HG03558 (cell line): ENCODE data around the gene AMER1.

Experiments
- ATAC-seq: cut with Tn5 transposase; IDR thresholded peaks from one replicate; pipeline ENCODE4 v1.9.1; 2021; ENCODE audit warnings: moderate number of reproducible peaks; ENCODE audit not compliant: unreplicated experiment; ENCODE audit errors: extremely low read depth

The AMER1 gene

DNA sequence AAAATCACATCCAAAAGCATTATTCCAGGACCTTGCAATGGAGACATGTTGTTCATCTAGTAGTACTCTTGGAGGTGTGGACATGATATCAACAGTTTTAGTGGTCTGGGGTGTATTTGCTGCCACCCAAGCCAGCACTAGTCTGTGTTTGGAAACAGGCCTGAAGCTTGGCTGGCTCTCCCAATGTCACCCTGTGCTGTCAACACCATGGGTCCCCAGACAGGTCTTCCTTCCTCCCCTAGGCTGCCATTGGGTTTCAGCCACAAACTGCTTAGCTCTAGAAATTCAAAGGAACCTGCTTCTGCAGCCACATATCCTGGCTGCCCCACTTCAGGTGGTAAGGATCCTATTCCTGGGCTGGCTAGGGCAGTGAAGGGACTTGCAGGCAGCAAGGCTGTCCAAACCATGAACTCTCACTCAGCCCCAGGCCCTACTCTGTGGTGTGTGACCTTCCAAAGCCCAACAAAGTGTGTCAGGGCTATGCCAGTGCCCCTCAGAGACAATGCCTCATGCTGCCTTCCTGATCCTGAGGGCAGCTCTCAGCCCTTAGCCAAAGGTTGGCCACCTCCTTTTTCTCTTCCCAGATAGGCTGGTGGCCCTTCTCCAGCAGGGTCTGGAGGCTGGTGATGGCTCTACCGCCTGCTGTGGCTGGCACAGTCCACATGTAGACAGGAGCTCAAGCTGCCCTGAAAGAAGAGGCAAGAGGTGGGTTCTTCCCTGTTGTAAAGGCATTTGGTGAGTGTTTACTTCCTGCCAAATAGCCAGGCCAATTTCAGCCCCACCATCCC, 18.3 kb downstream of the AMER1 start:
- ATAC-seq, result no peak

DNA sequence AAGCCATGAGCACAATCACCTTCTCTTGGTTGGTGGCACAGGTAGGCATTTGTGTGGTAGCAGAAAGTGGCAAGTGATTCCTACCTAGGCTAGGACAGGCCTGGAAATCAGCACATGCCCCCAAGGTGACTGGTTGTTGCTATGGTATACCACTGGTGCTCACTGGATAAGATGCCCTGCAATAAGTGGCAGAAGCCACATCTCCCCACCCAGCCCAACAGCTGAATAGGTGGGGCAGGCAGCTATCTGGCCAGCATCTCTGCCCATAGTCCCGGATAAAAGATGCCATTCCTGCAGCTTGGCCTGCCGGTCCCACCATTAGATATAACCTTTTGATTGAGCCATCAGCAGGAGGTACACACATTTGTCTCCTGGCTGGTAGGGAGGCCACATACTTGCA, 21.1 kb downstream of the AMER1 start:
- no peak for ATAC-seq

DNA sequence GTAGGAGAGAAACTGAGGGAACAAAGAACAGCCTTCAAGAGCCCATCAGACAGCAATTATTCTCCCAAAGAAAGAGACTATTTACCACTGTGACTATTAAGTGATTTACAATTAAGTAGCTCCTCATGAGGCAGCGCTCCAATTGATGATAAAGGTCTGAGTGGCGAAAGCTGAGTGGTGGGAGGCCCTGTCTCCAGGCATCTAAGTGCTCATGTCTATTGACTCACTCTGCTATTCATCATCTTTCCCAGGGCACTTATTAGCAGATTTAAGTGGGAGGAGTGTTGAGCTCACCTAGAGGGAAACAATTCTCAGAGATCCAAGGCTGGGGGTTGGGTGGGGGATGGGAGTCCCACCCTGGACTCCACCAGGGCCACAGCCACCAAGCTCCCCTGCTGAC, 23.3 kb downstream of the AMER1 start:
- ATAC-seq, result no peak

DNA sequence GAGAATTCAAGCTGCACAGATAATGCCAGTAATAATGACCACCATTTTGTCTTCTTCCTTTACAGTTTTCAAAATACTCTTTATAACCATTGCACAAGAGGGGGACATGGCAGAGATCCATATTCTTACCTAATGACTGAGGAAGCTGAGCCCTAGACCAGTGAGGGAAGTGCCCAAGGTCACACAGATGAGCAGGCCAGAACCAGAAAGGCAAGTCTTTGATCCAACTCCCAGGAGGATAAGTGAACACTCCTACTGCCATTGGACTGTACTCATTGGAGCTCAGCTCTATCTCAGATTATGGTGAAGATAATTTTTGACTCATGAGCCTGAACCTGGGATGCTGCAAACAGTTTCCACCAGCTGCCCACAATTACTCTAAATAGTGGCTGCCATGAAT, 28.6 kb downstream of the AMER1 start:
- no peak for ATAC-seq

DNA sequence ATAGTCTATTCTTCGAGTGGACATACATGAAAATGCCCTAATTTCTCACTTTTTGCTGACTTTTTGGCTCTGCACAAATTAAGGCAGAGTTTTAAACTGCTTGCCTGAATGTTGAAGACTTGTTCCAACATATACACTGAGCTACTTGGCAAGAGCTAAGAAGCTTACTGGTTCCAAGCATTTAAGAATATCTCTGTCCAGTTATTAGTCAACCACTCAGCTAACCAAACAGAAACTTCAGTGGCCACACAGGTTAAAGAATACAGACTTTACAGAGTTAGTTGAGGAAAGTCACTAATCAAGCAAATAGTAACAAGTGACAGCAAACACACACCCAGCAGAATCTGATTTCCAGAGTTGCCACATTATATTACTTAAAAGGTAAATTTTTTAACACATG, 35.5 kb downstream of the AMER1 start:
- no peak for ATAC-seq

DNA sequence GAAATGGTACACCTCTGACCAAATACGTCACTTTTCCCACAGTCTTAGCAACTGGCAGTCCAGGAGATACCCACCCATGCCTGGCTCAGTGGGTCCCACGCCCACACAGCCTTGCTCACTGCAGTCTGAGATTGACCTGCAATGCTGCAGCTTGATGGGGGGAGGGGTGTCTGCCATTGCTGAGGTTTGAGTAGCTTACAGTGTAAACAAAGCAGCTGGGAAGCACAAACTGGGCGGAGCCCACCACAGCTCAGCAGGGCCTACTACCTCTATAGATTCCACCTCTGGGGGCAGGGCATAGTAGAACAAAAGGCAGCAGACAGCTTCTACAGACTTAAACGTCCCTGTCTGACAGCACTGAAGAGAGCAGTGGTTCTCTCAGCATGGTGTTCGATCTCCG, 52.7 kb downstream of the AMER1 start:
- ATAC-seq, result no peak

DNA sequence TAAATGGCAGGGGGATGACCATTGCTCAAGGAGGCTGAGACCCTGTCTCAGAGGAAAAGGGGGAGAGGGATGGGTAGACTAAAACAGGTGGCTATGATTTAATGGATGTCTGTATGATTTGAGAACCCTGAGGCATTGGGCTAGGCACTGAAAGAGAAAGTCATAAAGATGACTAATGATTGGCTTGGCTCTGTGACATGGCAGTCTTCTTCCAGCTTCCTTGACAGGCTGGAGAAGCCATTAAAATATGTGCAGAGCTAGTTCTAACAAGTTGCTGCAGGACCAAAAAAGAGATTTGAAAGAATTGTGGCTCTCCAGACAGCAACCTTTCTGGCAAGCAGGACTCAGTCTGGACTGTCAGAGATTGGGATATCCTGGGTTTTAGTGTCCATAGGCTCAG, 53.6 kb downstream of the AMER1 start:
- ATAC-seq, result no peak

DNA sequence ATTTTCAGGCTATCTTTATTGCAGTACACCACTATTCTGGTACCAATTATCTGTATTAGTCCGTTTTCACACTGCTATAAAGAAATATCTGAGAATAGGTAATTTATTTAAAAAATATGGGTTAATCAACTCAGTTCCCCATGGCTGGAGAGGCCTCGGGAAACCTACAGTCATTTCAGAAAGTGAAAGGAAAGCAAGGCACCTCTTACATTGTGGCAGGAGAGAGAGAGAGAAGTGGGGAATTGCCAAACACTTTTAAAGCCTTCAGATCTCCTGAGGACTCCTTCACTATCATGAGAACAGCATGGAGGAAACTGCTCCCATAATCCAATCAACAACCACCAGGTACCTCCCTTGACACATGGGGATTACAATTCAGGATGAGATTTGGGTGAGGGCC, 54.7 kb downstream of the AMER1 start:
- no peak for ATAC-seq
